Stimulated activated naive CD8-positive, alpha-beta T cell treated with anti-CD3 and anti-CD28 coated beads, Interleukin-15, Interleukin-2, amounts not matched to agents 100 ng/mL and 50 ng/mL, for 24 hours (primary cell): Measurements from ENCODE around the gene GRID2IP.
"Not testable (repeated sequence)": the region's sequence is repeated elsewhere in the genome, so short reads cannot be mapped to it uniquely, and the experiment has no call there.

ENCODE experiments used
- H3K27ac Mint-ChIP-seq: one replicate; pipeline ENCODE4 v1.8.0; 2021; ENCODE audit warnings: mild to moderate bottlenecking, mixed read lengths
- H3K27me3 Mint-ChIP-seq: one replicate; pipeline ENCODE4 v1.8.0; 2021; ENCODE audit warnings: mixed read lengths
- H3K36me3 Mint-ChIP-seq: one replicate; pipeline ENCODE4 v1.8.0; 2021; ENCODE audit warnings: low read depth, mixed read lengths
- H3K4me1 Mint-ChIP-seq: one replicate; pipeline ENCODE4 v1.8.0; 2021; ENCODE audit warnings: low read depth, mixed read lengths
- H3K4me3 Mint-ChIP-seq: one replicate; pipeline ENCODE4 v1.8.0; 2021; ENCODE audit warnings: mild to moderate bottlenecking, mixed read lengths
- H3K9me3 Mint-ChIP-seq: one replicate; pipeline ENCODE4 v1.8.0; 2021; ENCODE audit warnings: mixed read lengths

The GRID2IP gene

GRCh38 chr7:6551016-6551511, at the start of gene GRID2IP:
Gene GRID2IP (minus strand): TSS chr7:6551461. CDS start chr7:6551436, 25 bp downstream.
- H3K4me3 Mint-ChIP-seq, result no peak within 1 kb of the TSS
- peaks cover 4% of the 10 kb centered on the region for H3K27me3 Mint-ChIP-seq
- H3K27ac Mint-ChIP-seq, result no peak within 1 kb of the TSS
- H3K4me1 Mint-ChIP-seq, result peaks cover 14% of the 10 kb centered on the region
- no peaks in the 10 kb centered on the region for H3K9me3 Mint-ChIP-seq
- H3K36me3 Mint-ChIP-seq, result no peaks in the 10 kb centered on the region

- Mint-ChIP-seq H3K27ac (no peak overlapping the region), H3K4me1 (no peaks in the 10 kb centered on the region), H3K27me3 (no peaks in the 10 kb centered on the region), H3K4me3 (no peak overlapping the region), H3K9me3 (no peaks in the 10 kb centered on the region), H3K36me3 (peaks cover 52% of the 10 kb centered on the region)
Observed at GRCh38 chr7:6600093-6600492, 48.8 kb upstream of the GRID2IP start.

GRCh38 chr7:6590645-6591110, 39.4 kb upstream of the GRID2IP start:
- H3K27me3 Mint-ChIP-seq, result no peaks in the 10 kb centered on the region
- H3K27ac Mint-ChIP-seq, result peak overlapping the region; percentile 93
- H3K36me3 Mint-ChIP-seq, result peaks cover 59% of the 10 kb centered on the region
- peaks cover 23% of the 10 kb centered on the region for H3K4me1 Mint-ChIP-seq
- H3K4me3 Mint-ChIP-seq, result peak overlapping the region; percentile 95
- no peaks in the 10 kb centered on the region for H3K9me3 Mint-ChIP-seq

- Mint-ChIP-seq H3K4me3 (peak within 1 kb of the TSS; percentile 95), H3K27me3 (no peaks in the 10 kb centered on the region), H3K27ac (peak within 1 kb of the TSS; percentile 93), H3K36me3 (peaks cover 55% of the 10 kb centered on the region), H3K9me3 (no peaks in the 10 kb centered on the region), H3K4me1 (peaks cover 23% of the 10 kb centered on the region)
Observed at GRCh38 chr7:6589829-6590644, 38.8 kb upstream of the GRID2IP start, which contains the start of gene INTS15. Gene INTS15 (plus strand): TSS chr7:6590021. CDS start chr7:6590284, 263 bp downstream.

- no peaks in the 10 kb centered on the region for H3K27me3 Mint-ChIP-seq
- H3K4me3 Mint-ChIP-seq, result peak overlapping the region; percentile 74
- H3K27ac Mint-ChIP-seq, result peak overlapping the region; percentile 69
- H3K9me3 Mint-ChIP-seq, result no peaks in the 10 kb centered on the region
- H3K4me1 Mint-ChIP-seq, result peaks cover 23% of the 10 kb centered on the region
- H3K36me3 Mint-ChIP-seq, result peaks cover 54% of the 10 kb centered on the region
Observed at GRCh38 chr7:6589151-6589828, 38.0 kb upstream of the GRID2IP start.

- H3K4me1 Mint-ChIP-seq, result peaks cover 23% of the 10 kb centered on the region
- H3K27me3 Mint-ChIP-seq, result no peaks in the 10 kb centered on the region
- no peaks in the 10 kb centered on the region for H3K9me3 Mint-ChIP-seq
- no peak overlapping the region for H3K27ac Mint-ChIP-seq
- H3K36me3 Mint-ChIP-seq, result peaks cover 54% of the 10 kb centered on the region
- H3K4me3 Mint-ChIP-seq, result no peak overlapping the region
Observed at GRCh38 chr7:6588566-6588965, 37.3 kb upstream of the GRID2IP start.

- not testable (repeated sequence) for H3K27me3 Mint-ChIP-seq, H3K27ac Mint-ChIP-seq, H3K9me3 Mint-ChIP-seq, H3K4me3 Mint-ChIP-seq
- H3K36me3 Mint-ChIP-seq, result peaks cover 57% of the 10 kb centered on the region
- peaks cover 11% of the 10 kb centered on the region for H3K4me1 Mint-ChIP-seq
Observed at GRCh38 chr7:6585746-6586432, 34.6 kb upstream of the GRID2IP start.

GRCh38 chr7:6579446-6579845, 28.2 kb upstream of the GRID2IP start:
- peaks cover 23% of the 10 kb centered on the region for H3K4me1 Mint-ChIP-seq
- peaks cover 33% of the 10 kb centered on the region for H3K36me3 Mint-ChIP-seq
- H3K27ac Mint-ChIP-seq, result peak overlapping the region; percentile 68
- H3K4me3 Mint-ChIP-seq, result no peak overlapping the region
- H3K9me3 Mint-ChIP-seq, result no peaks in the 10 kb centered on the region
- no peaks in the 10 kb centered on the region for H3K27me3 Mint-ChIP-seq

- peak overlapping the region; percentile 86 for H3K27ac Mint-ChIP-seq
- H3K4me3 Mint-ChIP-seq, result peak overlapping the region; percentile 86
- peaks cover 29% of the 10 kb centered on the region for H3K36me3 Mint-ChIP-seq
- no peaks in the 10 kb centered on the region for H3K27me3 Mint-ChIP-seq
- peaks cover 23% of the 10 kb centered on the region for H3K4me1 Mint-ChIP-seq
- H3K9me3 Mint-ChIP-seq, result no peaks in the 10 kb centered on the region
Observed at GRCh38 chr7:6578114-6579084, 27.1 kb upstream of the GRID2IP start.

GRCh38 chr7:6577369-6578113, 26.3 kb upstream of the GRID2IP start, which contains the start of gene ZDHHC4:
Gene ZDHHC4 (plus strand): TSS chr7:6577454. CDS start chr7:6580562, 3,108 bp downstream.
- Mint-ChIP-seq H3K36me3 (peaks cover 26% of the 10 kb centered on the region), H3K27ac (peak within 1 kb of the TSS; percentile 86), H3K4me3 (peak within 1 kb of the TSS; percentile 86), H3K9me3 (no peaks in the 10 kb centered on the region), H3K27me3 (no peaks in the 10 kb centered on the region), H3K4me1 (peaks cover 23% of the 10 kb centered on the region)

GRCh38 chr7:6576867-6577368, 25.7 kb upstream of the GRID2IP start:
- Mint-ChIP-seq H3K36me3 (peaks cover 21% of the 10 kb centered on the region), H3K4me3 (peak overlapping the region; percentile 86), H3K4me1 (peaks cover 23% of the 10 kb centered on the region)
- not testable (repeated sequence) for H3K9me3 Mint-ChIP-seq, H3K27ac Mint-ChIP-seq, H3K27me3 Mint-ChIP-seq

- Mint-ChIP-seq H3K27ac (peak overlapping the region; percentile 58), H3K4me3 (peak overlapping the region; percentile 86), H3K4me1 (peaks cover 20% of the 10 kb centered on the region)
Observed at GRCh38 chr7:6576024-6576866, 25.0 kb upstream of the GRID2IP start.

More at GRCh38 chr7:6576024-6576866, 25.0 kb upstream of the GRID2IP start:
- peaks cover 14% of the 10 kb centered on the region for H3K36me3 Mint-ChIP-seq
- H3K27me3 Mint-ChIP-seq, result no peaks in the 10 kb centered on the region
- no peaks in the 10 kb centered on the region for H3K9me3 Mint-ChIP-seq
